Measurements from ENCODE around the gene TBX2.

GRCh38 chr17:61408151-61409041 is 8.8 kb downstream of the TBX2 start:
- TF ChIP-seq, protein P1, sequence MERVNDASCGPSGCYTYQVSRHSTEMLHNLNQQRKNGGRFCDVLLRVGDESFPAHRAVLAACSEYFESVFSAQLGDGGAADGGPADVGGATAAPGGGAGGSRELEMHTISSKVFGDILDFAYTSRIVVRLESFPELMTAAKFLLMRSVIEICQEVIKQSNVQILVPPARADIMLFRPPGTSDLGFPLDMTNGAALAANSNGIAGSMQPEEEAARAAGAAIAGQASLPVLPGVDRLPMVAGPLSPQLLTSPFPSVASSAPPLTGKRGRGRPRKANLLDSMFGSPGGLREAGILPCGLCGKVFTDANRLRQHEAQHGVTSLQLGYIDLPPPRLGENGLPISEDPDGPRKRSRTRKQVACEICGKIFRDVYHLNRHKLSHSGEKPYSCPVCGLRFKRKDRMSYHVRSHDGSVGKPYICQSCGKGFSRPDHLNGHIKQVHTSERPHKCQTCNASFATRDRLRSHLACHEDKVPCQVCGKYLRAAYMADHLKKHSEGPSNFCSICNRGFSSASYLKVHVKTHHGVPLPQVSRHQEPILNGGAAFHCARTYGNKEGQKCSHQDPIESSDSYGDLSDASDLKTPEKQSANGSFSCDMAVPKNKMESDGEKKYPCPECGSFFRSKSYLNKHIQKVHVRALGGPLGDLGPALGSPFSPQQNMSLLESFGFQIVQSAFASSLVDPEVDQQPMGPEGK (CRISPR knock-in tag; IDR thresholded peaks at IDR 0.05; ENCODE audit: borderline replicate concordance) = no peak
- TF ChIP-seq RARB (CRISPR knock-in tag; IDR thresholded peaks at IDR 0.05) = no peak
- no peak for TF ChIP-seq ISL1 (CRISPR knock-in tag; IDR thresholded peaks at IDR 0.05)
- no peak for TF ChIP-seq GLIS3 (CRISPR knock-in tag; IDR thresholded peaks at IDR 0.05)
- TF ChIP-seq ZFP30 (CRISPR knock-in tag; IDR thresholded peaks at IDR 0.05) = no peak
- TF ChIP-seq CREB5 (CRISPR knock-in tag; IDR thresholded peaks at IDR 0.05; ENCODE audit: low read depth) = no peak
- no peak for TF ChIP-seq TSHZ2 (CRISPR knock-in tag; IDR thresholded peaks at IDR 0.05)
